T-helper 2 cell treated with Interferon-gamma antibody and Interleukin-4, amounts not matched to agents 5 μg/mL and 100 μg/mL, for 36 hours (primary cell): ENCODE results near the gene PIP5KL1.

Experiments
- DNase-seq: peaks from one replicate; pipeline ENCODE4 v3.0.0; 2021; ENCODE audit warnings: low spot score
- H3K27ac Mint-ChIP-seq: one replicate; pipeline ENCODE4 v1.8.0; 2021; ENCODE audit warnings: mild to moderate bottlenecking, mixed read lengths
- H3K27me3 Mint-ChIP-seq: one replicate; pipeline ENCODE4 v1.8.0; 2021; ENCODE audit warnings: low read depth, mixed read lengths
- H3K36me3 Mint-ChIP-seq: one replicate; pipeline ENCODE4 v1.8.0; 2021; ENCODE audit warnings: low read depth, mixed read lengths
- H3K4me1 Mint-ChIP-seq: one replicate; pipeline ENCODE4 v1.8.0; 2021; ENCODE audit warnings: low read depth, mixed read lengths
- H3K4me3 Mint-ChIP-seq: one replicate; pipeline ENCODE4 v1.8.0; 2022; ENCODE audit warnings: mild to moderate bottlenecking, moderate library complexity, mixed read lengths
- H3K9me3 Mint-ChIP-seq: one replicate; pipeline ENCODE4 v1.8.0; 2021; ENCODE audit warnings: mixed read lengths

The PIP5KL1 gene

GRCh38 chr9:127873886-127874285, 56.7 kb downstream of the PIP5KL1 start:
- no peaks in the 10 kb centered on the region for H3K9me3 Mint-ChIP-seq
- no peaks in the 10 kb centered on the region for H3K4me1 Mint-ChIP-seq
- H3K27ac Mint-ChIP-seq, result no peak overlapping the region
- peaks cover 6% of the 10 kb centered on the region for H3K27me3 Mint-ChIP-seq
- peaks cover 9% of the 10 kb centered on the region for H3K36me3 Mint-ChIP-seq
- DNase-seq, result no peak
- H3K4me3 Mint-ChIP-seq, result no peak overlapping the region

GRCh38 chr9:127873223-127873691, 57.3 kb downstream of the PIP5KL1 start:
- Mint-ChIP-seq H3K27ac (no peak overlapping the region), H3K4me3 (no peak overlapping the region), H3K27me3 (peaks cover 6% of the 10 kb centered on the region), H3K4me1 (no peaks in the 10 kb centered on the region), H3K36me3 (peaks cover 3% of the 10 kb centered on the region), H3K9me3 (no peaks in the 10 kb centered on the region)
- no peak for DNase-seq

GRCh38 chr9:127872369-127873222, 58.0 kb downstream of the PIP5KL1 start:
- Mint-ChIP-seq H3K36me3 (no peaks in the 10 kb centered on the region), H3K4me1 (no peaks in the 10 kb centered on the region), H3K27me3 (peaks cover 3% of the 10 kb centered on the region), H3K4me3 (no peak overlapping the region), H3K9me3 (no peaks in the 10 kb centered on the region), H3K27ac (no peak overlapping the region)
- DNase-seq, result no peak

- Mint-ChIP-seq H3K4me1 (no peaks in the 10 kb centered on the region), H3K27me3 (no peaks in the 10 kb centered on the region), H3K4me3 (no peak overlapping the region), H3K27ac (no peak overlapping the region), H3K9me3 (no peaks in the 10 kb centered on the region), H3K36me3 (no peaks in the 10 kb centered on the region)
- no peak for DNase-seq
Measured at GRCh38 chr9:127871531-127871930, 59.0 kb downstream of the PIP5KL1 start.

GRCh38 chr9:127870887-127871286, 59.7 kb downstream of the PIP5KL1 start:
- H3K27me3 Mint-ChIP-seq, result no peaks in the 10 kb centered on the region

More at GRCh38 chr9:127870887-127871286, 59.7 kb downstream of the PIP5KL1 start:
- Mint-ChIP-seq H3K36me3 (peaks cover under 1% of the 10 kb centered on the region), H3K27ac (no peak overlapping the region), H3K9me3 (no peaks in the 10 kb centered on the region), H3K4me3 (no peak overlapping the region), H3K4me1 (peaks cover 4% of the 10 kb centered on the region)
- DNase-seq, result no peak
